Measurements from ENCODE around the gene DIRAS1.

DNA sequence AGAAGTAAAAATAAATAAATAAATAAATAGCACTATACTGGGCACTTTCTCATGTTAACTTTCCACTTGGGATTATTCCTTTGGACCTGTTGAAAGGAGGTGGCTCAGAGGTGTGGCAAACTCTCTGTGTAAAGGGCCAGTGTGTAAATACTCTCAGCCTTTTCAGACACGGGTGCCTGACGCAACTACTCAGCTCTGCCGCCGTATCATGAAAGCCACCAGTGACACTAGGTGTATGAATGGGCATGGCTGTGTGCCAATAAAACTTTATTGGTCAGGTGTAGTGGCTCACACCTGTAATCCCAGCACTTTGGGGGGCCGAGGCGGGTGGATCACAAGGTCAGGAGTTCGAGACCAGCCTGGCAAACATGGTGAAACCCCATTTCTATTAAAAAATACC lies 38.8 kb upstream of the DIRAS1 start:
- TF ChIP-seq POLR2A (IDR thresholded peaks at IDR 0.05; ENCODE audit: low read length) (no peak), JUN (IDR thresholded peaks at IDR 0.05) (no peak), RAD21 (conservative IDR thresholded peaks at IDR 0.05 in 1 of 2, IDR thresholded peaks at IDR 0.05 in 1 of 2) (no peak), BHLHE40 (IDR thresholded peaks at IDR 0.05; ENCODE audit: low read depth, low read length) (no peak), ESRRA (IDR thresholded peaks at IDR 0.05; ENCODE audit: borderline replicate concordance, low read length) (no peak)
- TF ChIP-seq, protein P1, sequence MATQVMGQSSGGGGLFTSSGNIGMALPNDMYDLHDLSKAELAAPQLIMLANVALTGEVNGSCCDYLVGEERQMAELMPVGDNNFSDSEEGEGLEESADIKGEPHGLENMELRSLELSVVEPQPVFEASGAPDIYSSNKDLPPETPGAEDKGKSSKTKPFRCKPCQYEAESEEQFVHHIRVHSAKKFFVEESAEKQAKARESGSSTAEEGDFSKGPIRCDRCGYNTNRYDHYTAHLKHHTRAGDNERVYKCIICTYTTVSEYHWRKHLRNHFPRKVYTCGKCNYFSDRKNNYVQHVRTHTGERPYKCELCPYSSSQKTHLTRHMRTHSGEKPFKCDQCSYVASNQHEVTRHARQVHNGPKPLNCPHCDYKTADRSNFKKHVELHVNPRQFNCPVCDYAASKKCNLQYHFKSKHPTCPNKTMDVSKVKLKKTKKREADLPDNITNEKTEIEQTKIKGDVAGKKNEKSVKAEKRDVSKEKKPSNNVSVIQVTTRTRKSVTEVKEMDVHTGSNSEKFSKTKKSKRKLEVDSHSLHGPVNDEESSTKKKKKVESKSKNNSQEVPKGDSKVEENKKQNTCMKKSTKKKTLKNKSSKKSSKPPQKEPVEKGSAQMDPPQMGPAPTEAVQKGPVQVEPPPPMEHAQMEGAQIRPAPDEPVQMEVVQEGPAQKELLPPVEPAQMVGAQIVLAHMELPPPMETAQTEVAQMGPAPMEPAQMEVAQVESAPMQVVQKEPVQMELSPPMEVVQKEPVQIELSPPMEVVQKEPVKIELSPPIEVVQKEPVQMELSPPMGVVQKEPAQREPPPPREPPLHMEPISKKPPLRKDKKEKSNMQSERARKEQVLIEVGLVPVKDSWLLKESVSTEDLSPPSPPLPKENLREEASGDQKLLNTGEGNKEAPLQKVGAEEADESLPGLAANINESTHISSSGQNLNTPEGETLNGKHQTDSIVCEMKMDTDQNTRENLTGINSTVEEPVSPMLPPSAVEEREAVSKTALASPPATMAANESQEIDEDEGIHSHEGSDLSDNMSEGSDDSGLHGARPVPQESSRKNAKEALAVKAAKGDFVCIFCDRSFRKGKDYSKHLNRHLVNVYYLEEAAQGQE (IDR thresholded peaks at IDR 0.05) = no peak
- TF ChIP-seq, protein P2, sequence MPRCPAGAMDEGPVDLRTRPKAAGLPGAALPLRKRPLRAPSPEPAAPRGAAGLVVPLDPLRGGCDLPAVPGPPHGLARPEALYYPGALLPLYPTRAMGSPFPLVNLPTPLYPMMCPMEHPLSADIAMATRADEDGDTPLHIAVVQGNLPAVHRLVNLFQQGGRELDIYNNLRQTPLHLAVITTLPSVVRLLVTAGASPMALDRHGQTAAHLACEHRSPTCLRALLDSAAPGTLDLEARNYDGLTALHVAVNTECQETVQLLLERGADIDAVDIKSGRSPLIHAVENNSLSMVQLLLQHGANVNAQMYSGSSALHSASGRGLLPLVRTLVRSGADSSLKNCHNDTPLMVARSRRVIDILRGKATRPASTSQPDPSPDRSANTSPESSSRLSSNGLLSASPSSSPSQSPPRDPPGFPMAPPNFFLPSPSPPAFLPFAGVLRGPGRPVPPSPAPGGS (IDR thresholded peaks at IDR 0.05) = no peak
- TF ChIP-seq, protein P3, sequence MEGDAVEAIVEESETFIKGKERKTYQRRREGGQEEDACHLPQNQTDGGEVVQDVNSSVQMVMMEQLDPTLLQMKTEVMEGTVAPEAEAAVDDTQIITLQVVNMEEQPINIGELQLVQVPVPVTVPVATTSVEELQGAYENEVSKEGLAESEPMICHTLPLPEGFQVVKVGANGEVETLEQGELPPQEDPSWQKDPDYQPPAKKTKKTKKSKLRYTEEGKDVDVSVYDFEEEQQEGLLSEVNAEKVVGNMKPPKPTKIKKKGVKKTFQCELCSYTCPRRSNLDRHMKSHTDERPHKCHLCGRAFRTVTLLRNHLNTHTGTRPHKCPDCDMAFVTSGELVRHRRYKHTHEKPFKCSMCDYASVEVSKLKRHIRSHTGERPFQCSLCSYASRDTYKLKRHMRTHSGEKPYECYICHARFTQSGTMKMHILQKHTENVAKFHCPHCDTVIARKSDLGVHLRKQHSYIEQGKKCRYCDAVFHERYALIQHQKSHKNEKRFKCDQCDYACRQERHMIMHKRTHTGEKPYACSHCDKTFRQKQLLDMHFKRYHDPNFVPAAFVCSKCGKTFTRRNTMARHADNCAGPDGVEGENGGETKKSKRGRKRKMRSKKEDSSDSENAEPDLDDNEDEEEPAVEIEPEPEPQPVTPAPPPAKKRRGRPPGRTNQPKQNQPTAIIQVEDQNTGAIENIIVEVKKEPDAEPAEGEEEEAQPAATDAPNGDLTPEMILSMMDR (IDR thresholded peaks at IDR 0.05) = no peak

All from A549 (cell line).